Activated CD4-positive, alpha-beta T cell treated with anti-CD3 and anti-CD28 coated beads, Interleukin-2, amount 50 U/mL, for 1 hour (primary cell): ENCODE measurements around the gene FARS2.
"Not testable (repeated sequence)": the region's sequence is repeated elsewhere in the genome, so short reads cannot be mapped to it uniquely, and the experiment has no call there.

Source experiments
- DNase-seq: peaks from one replicate; pipeline ENCODE4 v3.0.0-alpha.2; 2020

FARS2 gene

DNA sequence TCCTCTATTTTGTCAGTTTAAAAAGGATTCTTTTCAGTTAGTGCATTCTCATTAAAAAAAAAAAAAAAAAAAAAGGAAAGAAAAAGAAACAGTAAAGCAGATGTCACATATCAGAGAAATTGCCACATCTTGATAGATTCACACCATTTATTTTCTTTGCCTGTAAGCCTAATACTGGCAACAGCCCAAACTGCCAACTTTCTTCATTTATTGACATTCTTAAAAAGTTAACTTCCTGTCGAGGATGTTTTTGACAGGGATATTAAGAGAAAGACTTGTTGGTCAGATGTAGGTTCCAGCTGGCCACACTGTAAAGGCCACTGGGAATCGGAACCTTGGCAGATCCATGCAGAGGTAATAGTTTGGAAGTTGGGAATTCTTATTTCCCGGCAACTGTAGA lies 412.8 kb downstream of the FARS2 start:
- no peak for DNase-seq

DNA sequence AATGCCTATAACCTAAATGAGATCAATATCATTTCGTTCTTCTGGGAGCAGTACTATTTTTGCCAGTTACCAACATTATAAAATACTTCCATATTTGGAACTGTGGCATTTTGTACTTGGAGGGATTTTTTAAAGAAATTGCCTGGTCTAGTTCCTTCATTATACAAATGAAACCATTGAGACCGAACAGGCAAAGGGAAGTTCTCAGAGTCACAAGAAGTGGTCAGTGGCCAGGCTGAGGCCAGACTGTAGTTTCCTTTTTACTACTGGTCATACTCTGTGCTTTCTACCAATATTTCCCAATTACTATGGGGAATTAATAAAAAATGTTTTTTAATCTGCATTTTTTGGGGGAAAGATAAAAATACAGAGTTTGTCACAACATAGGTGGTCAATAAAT lies 413.4 kb downstream of the FARS2 start:
- no peak for DNase-seq

DNA sequence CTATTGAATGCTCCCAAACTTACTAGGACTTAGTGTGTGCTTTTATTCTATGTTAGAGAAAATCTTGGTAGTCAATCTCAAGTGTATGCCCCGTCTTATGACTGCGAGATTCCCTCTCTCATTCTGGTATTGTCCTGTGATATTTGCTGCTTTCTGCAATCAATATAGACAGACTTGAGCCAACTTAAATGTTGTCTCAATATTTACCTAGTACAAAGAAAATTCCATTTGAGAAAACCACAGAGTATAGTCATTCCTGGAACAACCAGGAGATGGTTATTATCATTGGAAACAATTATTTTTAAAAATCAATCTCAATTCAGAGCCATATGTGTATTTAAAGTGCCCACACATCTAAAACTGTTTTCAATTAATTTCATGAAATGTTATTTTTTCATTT lies 415.4 kb downstream of the FARS2 start:
- no peak for DNase-seq

DNA sequence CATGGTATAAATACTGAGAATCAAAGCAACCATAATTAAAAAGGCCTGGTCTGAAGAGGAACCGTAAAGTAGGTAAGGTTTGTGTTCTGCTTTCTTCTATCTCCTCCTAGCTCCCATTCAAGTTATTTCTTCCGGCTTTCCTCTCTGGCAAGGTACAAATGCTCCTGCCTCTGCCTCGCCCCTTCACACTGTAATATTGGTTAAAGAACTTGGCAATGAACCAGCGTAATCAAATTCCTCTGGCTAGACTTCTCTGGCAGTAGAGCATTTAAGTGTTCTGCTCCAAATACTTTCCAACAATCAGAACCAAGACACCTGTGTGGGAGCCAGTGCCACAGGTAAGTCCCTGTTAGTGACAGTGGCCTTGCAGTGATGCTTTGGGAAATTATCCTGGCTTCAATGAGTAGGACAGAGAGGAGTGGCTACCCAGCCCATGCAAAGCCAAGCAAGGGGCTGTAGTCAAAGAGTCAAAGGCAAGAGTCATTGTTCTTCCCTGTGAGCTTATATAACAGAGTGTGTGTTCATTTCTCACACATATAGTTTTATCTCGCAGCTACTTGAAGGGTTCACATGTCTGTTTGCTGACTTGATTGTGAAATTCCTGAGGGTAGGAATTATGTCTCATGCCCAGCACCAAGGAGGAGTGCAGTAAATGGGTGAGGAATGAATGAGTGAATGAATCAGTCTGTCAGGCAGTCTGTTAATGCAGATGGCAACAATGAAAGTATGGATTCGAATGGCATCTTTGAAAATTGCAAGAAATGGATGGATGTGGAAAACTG lies 416.1 kb downstream of the FARS2 start:
- DNase-seq = no peak

DNA sequence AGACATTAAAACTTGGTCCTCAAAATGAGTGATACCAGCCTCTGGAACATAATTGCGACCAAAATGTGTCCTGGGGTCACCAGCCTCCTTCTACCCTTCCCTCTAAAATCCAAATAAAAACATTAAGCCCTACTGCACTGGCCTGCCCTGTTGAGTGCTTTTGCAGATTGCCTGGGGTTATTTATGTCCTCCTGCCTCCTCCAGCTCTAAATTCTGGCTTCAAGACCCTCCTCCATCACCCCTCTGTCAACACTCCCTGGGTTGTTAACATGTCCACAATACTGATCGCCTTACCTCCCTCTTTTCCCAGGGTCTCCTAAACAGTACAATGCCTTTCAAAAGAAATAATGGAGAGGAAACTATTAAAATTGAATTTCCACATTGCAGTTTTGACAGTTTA lies 418.0 kb downstream of the FARS2 start:
- no peak for DNase-seq

DNA sequence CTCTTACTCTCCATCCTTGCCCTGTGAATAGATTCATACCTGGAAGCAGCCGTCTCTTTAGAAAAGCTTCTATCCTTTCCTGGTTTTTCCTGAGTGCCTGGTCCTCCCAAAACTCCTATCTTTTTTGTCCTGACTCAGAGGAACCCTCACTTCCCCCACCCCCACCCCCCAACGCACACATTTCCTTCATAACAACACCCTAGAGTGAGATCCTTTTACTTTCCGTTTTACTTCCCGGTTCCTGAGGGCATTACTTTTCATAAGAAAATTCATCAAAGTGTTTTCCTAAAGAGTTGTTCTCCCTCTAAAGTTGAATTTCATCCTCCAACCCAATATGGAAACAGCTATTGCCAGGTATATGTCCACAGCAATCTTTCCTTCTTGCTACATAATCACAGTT lies 418.4 kb downstream of the FARS2 start:
- no peak for DNase-seq

DNA sequence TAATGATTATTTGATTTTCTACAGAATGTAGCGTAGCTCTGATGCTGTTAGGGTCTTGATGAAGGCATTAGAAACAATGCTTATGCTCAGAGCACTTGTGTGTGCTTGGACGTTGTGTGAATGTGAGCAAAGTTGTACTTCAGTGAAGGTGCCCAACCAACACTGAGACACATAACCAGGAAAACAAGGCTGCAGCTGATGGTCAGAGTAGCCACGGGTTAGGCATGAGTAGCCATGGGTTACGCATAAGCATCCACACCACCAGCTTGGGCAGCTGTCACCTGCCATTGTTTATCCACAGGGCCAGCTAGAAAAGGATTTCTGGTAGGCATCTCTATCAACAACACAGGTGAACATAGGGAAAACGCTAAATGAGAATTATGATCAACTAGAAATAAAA lies 418.8 kb downstream of the FARS2 start:
- no peak for DNase-seq

DNA sequence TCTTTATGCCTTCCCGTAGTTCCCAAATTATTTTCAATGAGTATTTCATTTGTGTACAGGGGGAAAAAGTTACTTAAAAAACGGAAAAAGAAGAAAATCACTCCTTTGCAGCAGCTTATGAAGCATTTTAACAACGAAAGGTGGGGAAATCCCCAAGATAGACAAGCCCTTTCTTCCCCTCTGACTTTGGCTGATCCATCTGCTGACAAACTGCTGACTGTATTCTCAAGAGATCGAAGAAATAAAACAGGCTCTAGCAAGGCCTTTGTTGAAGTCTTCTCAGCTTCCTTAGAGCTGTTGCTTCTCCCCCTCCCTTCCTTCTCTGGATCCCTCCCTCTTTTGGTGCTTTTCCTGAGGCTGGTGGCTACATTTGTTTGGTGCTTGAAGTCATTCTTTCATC lies 420.2 kb downstream of the FARS2 start:
- DNase-seq = no peak

DNA sequence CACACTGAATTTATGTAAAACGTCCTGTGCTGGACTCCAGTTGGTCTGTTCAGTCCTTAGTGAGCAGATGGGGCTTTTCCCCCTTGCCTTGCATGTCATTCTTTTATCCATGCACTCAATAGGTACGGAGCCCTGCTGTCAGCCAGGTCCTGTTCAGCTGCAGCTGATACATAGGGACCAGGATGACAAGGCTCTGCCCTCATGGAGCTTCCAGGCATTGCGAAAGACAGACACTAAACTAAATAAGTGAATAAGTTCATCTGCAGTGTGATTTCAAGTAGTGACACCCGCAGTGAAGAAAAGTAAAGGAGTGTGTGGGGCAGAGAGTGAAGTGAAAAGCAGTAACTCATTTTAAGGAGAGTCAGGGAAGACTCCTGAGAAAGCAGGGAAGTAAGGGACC lies 421.2 kb downstream of the FARS2 start:
- no peak for DNase-seq

DNA sequence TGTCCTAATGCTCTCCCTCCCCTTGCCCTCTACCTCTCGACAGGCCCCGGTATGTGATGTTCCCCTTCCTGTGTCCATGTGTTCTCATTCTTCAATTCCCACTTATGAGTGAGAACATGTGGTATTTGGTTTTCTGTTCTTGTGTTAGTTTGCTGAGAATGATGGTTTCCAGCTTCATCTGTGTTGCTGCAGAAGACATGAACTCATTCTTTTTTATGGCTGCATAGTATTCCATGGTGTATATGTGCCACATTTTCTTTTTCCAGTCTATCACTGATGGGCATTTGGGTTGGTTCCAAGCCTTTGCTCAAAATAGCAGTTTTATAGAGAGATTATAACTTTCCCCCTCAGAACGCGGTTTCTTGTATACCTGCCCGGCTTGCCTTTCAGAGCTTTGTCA lies 422.4 kb downstream of the FARS2 start:
- not testable (repeated sequence) for DNase-seq

DNA sequence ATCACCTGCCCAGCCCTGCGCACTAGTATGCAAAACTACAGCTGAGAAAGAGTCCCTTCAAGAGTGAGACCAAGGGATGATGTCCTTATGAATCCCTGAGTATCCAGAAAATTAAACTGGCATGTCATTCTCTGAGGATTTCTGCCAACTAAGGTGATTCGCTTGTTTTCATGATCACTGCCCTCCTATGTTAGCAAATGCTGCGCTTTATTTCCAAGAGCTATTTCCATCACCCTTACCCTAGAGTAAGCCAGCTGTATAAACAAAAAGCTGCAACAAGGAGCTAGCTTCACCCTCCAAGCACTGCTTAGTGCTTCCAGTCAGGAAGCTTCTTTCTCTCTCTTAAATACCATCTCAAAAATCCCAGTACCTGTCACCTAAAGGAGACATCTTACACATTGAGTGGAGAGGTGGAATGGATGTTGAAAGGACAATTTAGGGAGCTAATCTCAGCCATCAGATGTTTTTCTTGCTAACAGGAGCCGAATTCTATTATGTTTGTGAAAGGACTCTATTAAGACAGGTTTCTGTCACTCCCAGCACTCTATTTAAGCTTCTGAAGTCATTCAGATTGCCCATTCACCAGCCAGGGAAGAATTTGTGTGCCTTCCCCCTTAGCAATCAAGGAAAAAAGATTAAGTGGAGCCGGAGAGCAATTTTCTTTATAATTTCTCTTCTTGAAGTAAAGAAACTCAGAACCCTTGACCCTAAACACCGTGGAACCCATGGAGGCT lies 423.2 kb downstream of the FARS2 start:
- DNase-seq = no peak

DNA sequence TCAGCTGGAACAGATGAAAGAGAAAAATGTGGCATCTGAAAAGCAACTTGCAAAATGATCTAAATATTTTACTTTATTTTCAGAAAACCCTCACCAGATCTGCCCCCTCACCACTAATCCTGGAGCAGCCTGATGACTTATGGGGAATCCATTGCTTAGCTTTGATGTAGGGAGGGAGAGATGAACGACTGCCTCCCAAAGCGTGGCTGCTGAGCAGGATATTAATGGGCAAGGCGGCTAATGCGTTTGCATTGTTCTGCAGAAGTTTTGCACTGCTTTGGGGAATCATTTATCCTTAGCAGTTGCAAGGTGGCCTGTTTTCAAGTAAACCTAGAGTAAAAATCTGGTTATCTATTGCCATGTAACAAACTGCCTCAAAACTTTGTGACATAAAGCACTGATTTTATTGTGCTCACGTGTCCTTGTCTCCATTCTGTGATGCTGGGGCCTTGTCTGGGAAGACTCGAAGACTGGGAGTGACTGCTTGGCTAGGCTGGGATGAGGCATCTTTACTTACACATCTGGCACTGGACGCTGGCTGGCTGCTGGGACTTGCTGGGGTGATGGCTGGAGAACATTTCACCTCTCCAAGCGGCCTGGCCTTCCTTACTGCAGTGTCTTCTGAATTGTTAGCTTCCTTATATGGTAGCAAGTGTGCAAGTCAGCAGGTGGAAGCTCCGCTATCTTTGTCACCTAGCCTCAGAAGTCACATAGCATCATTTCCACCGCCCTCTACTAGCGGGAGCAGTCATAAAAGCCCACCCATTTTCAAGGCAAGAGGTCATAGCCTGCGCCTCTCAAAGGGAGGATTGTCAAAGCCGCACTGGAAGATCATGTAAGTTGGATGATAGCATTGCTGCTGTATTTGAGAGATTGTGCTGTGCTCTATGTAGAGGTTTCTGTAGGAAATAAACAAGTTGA lies 432.2 kb downstream of the FARS2 start:
- DNase-seq = no peak

DNA sequence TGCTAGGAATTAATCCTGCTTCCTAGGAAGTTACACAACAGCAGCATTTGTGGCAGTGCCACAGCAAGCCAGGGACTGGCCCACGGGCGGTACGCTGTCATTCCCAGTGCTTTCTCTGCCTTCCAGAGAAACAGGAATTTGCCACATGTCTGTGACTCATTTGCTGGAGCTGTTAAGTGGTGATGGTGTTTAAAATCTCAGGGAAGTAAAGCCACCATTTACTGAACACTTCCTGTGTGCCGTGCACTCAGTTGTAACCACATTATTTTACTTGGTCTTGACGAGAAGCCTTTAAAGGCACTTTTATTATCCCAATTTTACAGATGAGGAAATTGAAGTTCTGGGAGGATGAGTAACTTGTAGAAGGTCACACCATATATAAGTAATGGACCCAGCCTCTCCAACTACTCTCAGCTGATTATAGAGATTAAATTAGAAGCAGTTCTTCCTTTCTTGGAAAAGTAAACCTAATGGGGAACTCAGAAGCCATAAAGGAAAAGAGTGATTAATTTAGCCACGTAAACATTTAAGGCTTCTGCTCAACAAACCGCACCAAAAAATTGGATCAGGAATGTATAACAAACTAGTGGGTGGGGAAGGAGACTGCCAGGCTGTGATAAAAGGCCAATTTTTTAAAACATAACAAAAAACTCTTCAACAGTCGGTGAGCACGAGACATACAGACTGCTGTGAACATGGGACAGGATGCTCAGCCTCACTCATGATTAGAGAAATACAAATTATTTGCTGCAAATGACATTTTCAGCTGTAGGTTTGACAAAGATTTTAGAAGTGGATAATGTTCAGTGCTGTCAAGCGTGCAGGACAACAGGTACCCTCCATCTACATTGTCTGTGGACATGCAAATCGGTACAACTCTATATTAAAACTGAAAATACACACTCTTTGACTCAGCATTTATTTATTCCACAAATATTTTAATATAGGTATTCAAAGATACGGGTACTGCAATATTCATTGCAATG lies 434.2 kb downstream of the FARS2 start:
- no peak for DNase-seq

DNA sequence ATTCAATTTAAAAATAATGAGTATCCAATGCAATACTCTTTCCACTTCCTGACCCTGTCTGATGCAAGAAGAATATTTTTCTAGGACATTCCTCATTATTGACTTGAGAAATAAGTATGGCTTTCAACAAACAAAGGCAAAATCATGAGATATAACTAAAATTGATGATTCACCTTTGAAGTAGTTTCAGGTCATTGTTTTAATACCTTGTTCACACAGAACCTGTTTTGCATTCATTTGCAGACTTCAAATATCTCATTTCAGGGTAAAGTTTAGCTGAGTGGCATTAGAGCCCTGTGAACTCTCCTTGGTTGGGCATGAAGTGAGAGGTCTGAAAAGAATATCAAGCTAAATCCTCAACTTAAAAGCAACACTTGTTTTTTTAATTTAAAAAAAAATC lies 436.2 kb downstream of the FARS2 start:
- no peak for DNase-seq

DNA sequence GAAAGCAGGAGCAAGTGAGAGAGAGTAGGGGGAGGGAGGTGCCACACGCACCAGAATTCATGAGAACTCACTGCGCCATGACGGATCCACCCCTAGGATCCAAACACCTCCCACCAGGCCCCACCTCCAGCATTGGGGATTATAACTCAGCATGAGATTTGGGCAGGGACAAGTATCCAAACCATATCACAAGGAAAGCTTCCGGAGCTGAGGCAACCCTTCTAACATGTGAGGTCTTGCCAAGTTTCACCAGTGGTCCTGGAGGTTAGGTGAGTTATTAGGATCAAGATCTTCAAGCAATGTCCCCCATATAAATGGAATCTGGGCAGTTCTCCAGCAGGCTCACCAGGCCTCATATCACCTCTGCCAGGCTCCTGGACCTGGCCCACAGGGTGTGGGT lies 437.0 kb downstream of the FARS2 start:
- DNase-seq = no peak

DNA sequence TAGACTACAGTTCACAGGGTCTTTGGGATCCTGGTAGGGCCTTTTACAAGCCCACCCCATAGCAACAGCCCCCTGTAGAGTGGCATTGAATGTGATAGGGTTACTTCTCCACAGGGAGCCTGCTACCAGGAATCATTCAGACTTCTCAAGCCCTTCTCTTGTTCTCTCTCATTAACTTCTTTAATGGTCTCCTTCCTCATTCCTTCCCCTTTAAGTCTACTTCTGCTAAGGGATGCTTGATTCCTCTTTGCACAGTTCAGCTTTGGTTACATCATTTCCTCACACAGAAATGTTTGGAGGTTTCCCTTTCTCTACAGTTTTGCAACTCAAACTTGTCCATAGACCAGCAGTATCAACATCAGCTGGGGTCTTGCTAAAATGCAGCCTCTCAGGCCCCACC lies 437.8 kb downstream of the FARS2 start:
- DNase-seq = not testable (repeated sequence)

DNA sequence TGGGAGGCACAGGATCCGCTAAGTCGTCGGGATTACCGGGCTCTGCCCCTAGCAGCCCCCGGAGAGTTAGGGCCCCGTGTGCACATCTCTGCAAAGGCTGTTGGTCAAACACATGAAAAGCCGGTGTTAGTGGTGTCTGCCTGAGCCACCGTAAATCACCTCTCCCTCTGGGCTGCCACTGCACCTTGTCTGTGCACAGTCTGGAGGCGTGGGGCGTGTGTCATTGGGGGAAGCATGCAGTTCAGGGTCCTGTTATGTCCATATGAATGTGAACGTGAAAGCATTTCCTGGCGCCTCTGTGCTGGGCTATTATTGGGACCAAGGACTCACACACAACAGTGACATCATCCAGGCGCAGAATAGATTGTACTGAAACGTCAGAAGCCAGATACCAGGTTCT lies 439.9 kb downstream of the FARS2 start:
- DNase-seq = no peak

DNA sequence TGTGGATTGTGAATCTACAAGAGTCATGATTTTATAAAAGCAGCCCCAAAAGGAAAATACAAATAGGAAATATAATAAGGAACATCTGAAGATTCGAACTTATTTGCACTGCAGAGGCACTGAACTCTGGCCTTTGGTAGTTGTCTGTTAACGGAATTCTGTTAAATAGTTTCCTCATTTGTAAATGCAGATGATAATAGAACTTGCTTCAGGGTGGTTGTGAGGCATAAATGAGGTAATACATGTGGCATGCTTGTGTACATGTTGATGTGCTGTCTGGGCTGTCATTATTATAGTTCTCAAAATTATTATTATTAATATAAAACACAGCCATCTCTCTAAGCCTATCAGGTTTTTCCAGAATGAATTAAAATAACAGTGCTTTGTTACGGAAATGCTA lies 443.4 kb downstream of the FARS2 start:
- no peak for DNase-seq

DNA sequence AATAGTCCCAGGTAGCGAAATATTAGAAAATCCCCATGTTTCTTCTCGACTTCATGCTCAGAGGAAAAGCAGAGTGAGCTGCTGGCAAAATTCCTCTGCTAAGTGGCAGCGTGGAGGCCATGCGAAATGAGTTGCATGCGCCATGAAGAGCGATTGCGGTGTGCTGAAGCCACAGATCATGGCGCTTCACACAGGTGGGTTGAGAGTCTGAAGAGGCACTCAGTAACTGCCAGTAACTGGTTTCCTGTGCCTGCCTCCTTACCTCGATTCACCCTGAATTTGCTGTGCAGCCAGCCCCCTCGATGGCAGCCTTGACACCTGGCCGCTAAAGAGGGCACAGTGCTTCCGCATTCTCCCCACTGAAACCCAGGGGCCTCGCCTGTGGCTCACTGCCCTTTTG lies 443.9 kb downstream of the FARS2 start:
- no peak for DNase-seq

DNA sequence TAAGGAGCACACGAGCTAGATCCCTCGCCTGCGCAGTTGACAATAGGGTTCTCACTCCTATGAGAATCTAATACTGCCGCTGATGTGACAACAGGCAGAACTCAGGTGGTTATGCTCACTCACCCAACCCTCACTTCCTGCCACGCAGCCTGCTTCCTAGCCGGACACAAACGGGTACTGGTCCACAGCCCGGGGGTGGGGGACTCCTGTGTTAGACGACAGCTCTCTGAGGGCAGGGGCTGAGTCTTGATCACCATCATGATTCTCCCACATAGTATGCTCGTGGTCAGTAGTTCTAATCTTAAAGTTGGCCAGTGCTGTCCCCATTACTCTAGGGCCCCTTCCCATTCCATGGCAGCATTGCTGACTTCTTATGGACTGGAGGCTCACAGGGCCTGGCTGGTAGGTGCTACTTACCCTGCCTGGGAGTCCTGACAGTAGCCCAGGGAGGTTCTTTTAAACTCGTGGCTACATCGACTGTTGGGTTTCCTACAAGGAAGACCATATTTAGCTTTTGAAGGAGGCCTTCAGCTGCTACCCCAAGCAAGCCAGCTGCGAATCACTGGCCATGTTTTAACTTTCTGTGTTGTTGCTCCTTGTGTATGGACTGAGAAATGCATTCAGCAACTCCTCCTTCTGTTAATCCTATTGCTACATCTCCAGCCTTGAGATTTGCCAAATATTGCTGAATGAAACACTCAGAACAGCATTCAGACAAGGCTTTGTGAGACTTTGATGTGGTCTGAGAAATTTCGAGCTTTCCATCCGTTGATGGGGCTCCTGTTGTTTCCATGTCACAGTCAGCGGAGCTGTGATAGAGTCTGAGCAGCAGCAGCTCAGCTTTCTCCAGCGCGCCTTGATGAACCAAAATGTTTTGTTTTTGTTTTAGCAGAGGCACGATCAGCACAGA lies 445.1 kb downstream of the FARS2 start:
- no peak for DNase-seq
